Measurements from ENCODE around the gene CCDC87. TPM values are rescaled to one million over a fixed set of nuclear protein-coding genes. Genes with fewer than 3 reads are reported as not detected.

Gene CCDC87
- total RNA-seq, 1 donor from 2014 or later: 0.50 TPM

- DNase-seq: peak; percentile 97
- Histone ChIP-seq H3K4me1 (peaks cover 52% of the 10 kb centered on the region), H3K36me3 (peaks cover 40% of the 10 kb centered on the region), H3K9me3 (no peaks in the 10 kb centered on the region), H3K27ac (peak within 1 kb of the TSS; percentile 86), H3K4me3 (peak within 1 kb of the TSS; percentile 71), H3K27me3 (ENCODE audit: low read depth) (no peaks in the 10 kb centered on the region)
- peak; percentile 99 for ATAC-seq
- intact Hi-C loops (cut with DNase I): no loop called here
- no peak for TF ChIP-seq CTCF (IDR thresholded peaks at IDR 0.05)
Measured at GRCh38 chr11:66638177-66639065, 45.6 kb upstream of the CCDC87 start, which contains the start of gene RBM4. Gene RBM4 (plus strand): TSS chr11:66638703. CDS start chr11:66639712, 1,009 bp downstream.

GRCh38 chr11:66637557-66638176, 44.8 kb upstream of the CCDC87 start:
- Histone ChIP-seq H3K27ac (peak overlapping the region; percentile 55), H3K4me1 (peaks cover 44% of the 10 kb centered on the region), H3K36me3 (peaks cover 39% of the 10 kb centered on the region), H3K4me3 (peak overlapping the region; percentile 71), H3K27me3 (ENCODE audit: low read depth) (no peaks in the 10 kb centered on the region), H3K9me3 (no peaks in the 10 kb centered on the region)
- ATAC-seq (peak in 1 of 2 donors; percentile 3), DNase-seq (no peak)
- intact Hi-C loops (cut with DNase I): no loop called here
- no peak for TF ChIP-seq CTCF (IDR thresholded peaks at IDR 0.05)

GRCh38 chr11:66636411-66636810, 43.5 kb upstream of the CCDC87 start:
- Histone ChIP-seq H3K4me3 (no peak overlapping the region), H3K27me3 (ENCODE audit: low read depth) (no peaks in the 10 kb centered on the region), H3K36me3 (peaks cover 34% of the 10 kb centered on the region), H3K4me1 (peaks cover 32% of the 10 kb centered on the region), H3K9me3 (no peaks in the 10 kb centered on the region), H3K27ac (no peak overlapping the region)
- intact Hi-C loops (cut with DNase I): no loop called here
- TF ChIP-seq CTCF (IDR thresholded peaks at IDR 0.05): no peak
- DNase-seq (no peak), ATAC-seq (no peak)

GRCh38 chr11:66632952-66633351, 40.1 kb upstream of the CCDC87 start:
- no peaks in the 10 kb centered on the region for H3K27me3 ChIP-seq (ENCODE audit: low read depth)
- H3K4me3 ChIP-seq: no peak overlapping the region
- H3K9me3 ChIP-seq: no peaks in the 10 kb centered on the region
- no peak overlapping the region for H3K27ac ChIP-seq
- no peak for ATAC-seq
- intact Hi-C loops (cut with DNase I): no loop called here
- peaks cover 37% of the 10 kb centered on the region for H3K36me3 ChIP-seq
- no peak for DNase-seq
- peaks cover 8% of the 10 kb centered on the region for H3K4me1 ChIP-seq
- no peak for TF ChIP-seq CTCF (IDR thresholded peaks at IDR 0.05)

GRCh38 chr11:66631883-66632282, 39.0 kb upstream of the CCDC87 start:
- H3K36me3 ChIP-seq: peaks cover 48% of the 10 kb centered on the region
- ATAC-seq (no peak), DNase-seq (no peak)
- no peak overlapping the region for H3K27ac ChIP-seq
- intact Hi-C loops (cut with DNase I): no loop called here
- H3K27me3 ChIP-seq (ENCODE audit: low read depth): no peaks in the 10 kb centered on the region
- no peak overlapping the region for H3K4me3 ChIP-seq
- H3K4me1 ChIP-seq: no peaks in the 10 kb centered on the region
- no peaks in the 10 kb centered on the region for H3K9me3 ChIP-seq
- no peak for TF ChIP-seq CTCF (IDR thresholded peaks at IDR 0.05)
